SU-DHL-6 (cell line): ENCODE data around the gene CNTNAP5.

ENCODE experiments used
- H2AFZ ChIP-seq: fragments of 200-600 bp; sonication (generic); 2 replicates; pipeline ENCODE4 v1.6.1; 2014; ENCODE audit warnings: low read depth, mild to moderate bottlenecking, moderate library complexity, mixed read lengths, antibody characterized with exemption, low read length; ENCODE audit not compliant: severe bottlenecking
- H3F3A ChIP-seq: fragments of 200-600 bp; shearing (Covaris generic); 2 replicates; pipeline ENCODE4 v1.6.0; 2016; ENCODE audit warnings: antibody characterized with exemption, mild to moderate bottlenecking; ENCODE audit not compliant: insufficient read depth
- H3K27ac ChIP-seq: fragments of 200-600 bp; sonication (generic); 2 replicates; pipeline ENCODE4 v1.5.1; 2016; ENCODE audit warnings: low read depth, mild to moderate bottlenecking, low read length, moderate library complexity, mixed read lengths
- H3K27me3 ChIP-seq: fragments of 200-600 bp; sonication (generic), shearing (Covaris generic); 2 replicates; pipeline ENCODE4 v1.6.0; 2014; ENCODE audit warnings: mild to moderate bottlenecking, low read length
- H3K36me3 ChIP-seq: fragments of 200-600 bp; sonication (generic); 2 replicates; pipeline ENCODE4 v1.6.1; 2014; ENCODE audit warnings: mild to moderate bottlenecking, low read length, mixed read lengths
- H3K4me2 ChIP-seq: fragments of 300-600, 200-600 bp; shearing (Covaris generic), sonication (generic); 2 replicates; pipeline ENCODE4 v1.6.0; 2014; ENCODE audit warnings: low read length, low read depth, mild to moderate bottlenecking; ENCODE audit not compliant: poor library complexity, severe bottlenecking
- H3K4me3 ChIP-seq: fragments of 200-600 bp; sonication (generic); 2 replicates; pipeline ENCODE4 v1.5.1; 2014; ENCODE audit warnings: antibody characterized with exemption, low read length, mild to moderate bottlenecking, mixed read lengths; ENCODE audit not compliant: insufficient read depth, poor library complexity, severe bottlenecking
- H3K79me2 ChIP-seq: fragments of 200-600 bp; sonication (generic); 2 replicates; pipeline ENCODE4 v1.6.1; 2014; ENCODE audit warnings: mild to moderate bottlenecking, low read length, moderate library complexity; ENCODE audit not compliant: insufficient read depth
- H3K9ac ChIP-seq: fragments of 200-600 bp; sonication (generic); 2 replicates; pipeline ENCODE4 v1.7.0; 2014; ENCODE audit warnings: mild to moderate bottlenecking, low read length
- H3K9me2 ChIP-seq: fragments of 200-600 bp; sonication (generic); replicated peaks from 2 replicates; pipeline ENCODE4 v1.6.1; 2014; ENCODE audit warnings: low read length; ENCODE audit not compliant: insufficient read depth
- H3K9me3 ChIP-seq: fragments of 200-600 bp; sonication (generic); 2 replicates; pipeline ENCODE4 v1.6.1; 2014; ENCODE audit warnings: low read length, mixed read lengths; ENCODE audit not compliant: insufficient read depth
- H4K20me1 ChIP-seq: fragments of 200-600 bp; sonication (generic); 2 replicates; pipeline ENCODE4 v1.6.1; 2014; ENCODE audit warnings: low read depth, mild to moderate bottlenecking, antibody characterized with exemption, low read length, moderate library complexity, mixed read lengths
- CTCF ChIP-seq: fragments of 200-600 bp; sonication (generic); IDR thresholded peaks from one replicate; pipeline ENCODE4 v1.5.1; 2017; ENCODE audit warnings: antibody characterized with exemption, mild to moderate bottlenecking, low read length, moderate library complexity; ENCODE audit not compliant: insufficient read depth, poor library complexity, severe bottlenecking
- EZH2phosphoT487 ChIP-seq: fragments of 200-600 bp; sonication (generic), shearing (Covaris generic); conservative IDR thresholded peaks from 2 replicates; pipeline ENCODE4 v1.6.1; 2018; ENCODE audit warnings: mild to moderate bottlenecking, antibody characterized with exemption, low read length, moderate library complexity, mixed read lengths

The CNTNAP5 gene

GRCh38 chr2:124267794-124268193 lies 242.7 kb downstream of the CNTNAP5 start:
- H3K36me3 ChIP-seq = no peaks in the 10 kb centered on the region
- no peak overlapping the region for H3K27ac ChIP-seq
- no peak overlapping the region for H3K9ac ChIP-seq
- H4K20me1 ChIP-seq = no peaks in the 10 kb centered on the region
- H3K4me2 ChIP-seq = no peak overlapping the region
- H2AFZ ChIP-seq = no peak overlapping the region
- H3F3A ChIP-seq = no peaks in the 10 kb centered on the region
- TF ChIP-seq CTCF = no peak
- no peak for TF ChIP-seq EZH2phosphoT487
- H3K27me3 ChIP-seq = no peaks in the 10 kb centered on the region
- no peaks in the 10 kb centered on the region for H3K9me3 ChIP-seq
- H3K79me2 ChIP-seq = no peaks in the 10 kb centered on the region
- H3K4me3 ChIP-seq = no peak overlapping the region
- H3K9me2 ChIP-seq = no peaks in the 10 kb centered on the region

GRCh38 chr2:124269348-124269747 lies 244.3 kb downstream of the CNTNAP5 start:
- no peak overlapping the region for H2AFZ ChIP-seq
- H3K4me2 ChIP-seq = no peak overlapping the region
- no peaks in the 10 kb centered on the region for H3K79me2 ChIP-seq
- H3K27ac ChIP-seq = no peak overlapping the region
- no peak for TF ChIP-seq CTCF
- no peak for TF ChIP-seq EZH2phosphoT487
- H3K36me3 ChIP-seq = no peaks in the 10 kb centered on the region
- no peaks in the 10 kb centered on the region for H3F3A ChIP-seq
- no peaks in the 10 kb centered on the region for H3K27me3 ChIP-seq
- no peaks in the 10 kb centered on the region for H4K20me1 ChIP-seq
- H3K9ac ChIP-seq = no peak overlapping the region
- H3K4me3 ChIP-seq = no peak overlapping the region
- H3K9me2 ChIP-seq = no peaks in the 10 kb centered on the region
- H3K9me3 ChIP-seq = no peaks in the 10 kb centered on the region

- Histone ChIP-seq H3K36me3 (no peaks in the 10 kb centered on the region), H3K9ac (no peak overlapping the region), H3K9me3 (no peaks in the 10 kb centered on the region), H3K27me3 (no peaks in the 10 kb centered on the region), H3K27ac (no peak overlapping the region), H3F3A (no peaks in the 10 kb centered on the region), H3K79me2 (no peaks in the 10 kb centered on the region), H3K9me2 (no peaks in the 10 kb centered on the region), H4K20me1 (no peaks in the 10 kb centered on the region), H2AFZ (no peak overlapping the region), H3K4me3 (no peak overlapping the region), H3K4me2 (no peak overlapping the region)
- no peak for TF ChIP-seq CTCF
- TF ChIP-seq EZH2phosphoT487 = no peak
Measured at GRCh38 chr2:124272261-124272841, 247.3 kb downstream of the CNTNAP5 start.

DNA sequence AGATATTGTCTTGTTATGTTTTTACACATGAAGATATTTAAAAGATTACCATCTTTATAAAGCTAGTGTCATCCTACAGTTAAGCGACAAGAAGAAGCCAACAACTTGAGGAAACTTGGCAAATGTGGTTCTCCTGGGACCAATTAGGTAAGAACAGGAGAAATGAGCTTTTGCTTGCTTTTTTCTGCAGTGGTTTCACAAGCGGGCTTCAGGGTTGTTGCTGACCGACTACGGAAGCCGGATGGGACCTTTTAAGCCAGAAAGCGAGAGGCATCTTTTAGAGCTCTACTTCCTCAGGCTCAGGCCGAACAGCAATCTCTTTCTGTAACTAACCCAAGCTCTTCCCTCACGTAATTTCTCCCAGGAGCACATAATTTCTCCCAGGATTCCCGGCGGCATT lies 256.5 kb downstream of the CNTNAP5 start:
- H2AFZ ChIP-seq = no peak overlapping the region
- TF ChIP-seq EZH2phosphoT487 = no peak
- no peak for TF ChIP-seq CTCF

More for the DNA sequence above, 256.5 kb downstream of the CNTNAP5 start:
- no peak overlapping the region for H3K27ac ChIP-seq
- no peaks in the 10 kb centered on the region for H3F3A ChIP-seq
- no peaks in the 10 kb centered on the region for H3K36me3 ChIP-seq
- no peaks in the 10 kb centered on the region for H4K20me1 ChIP-seq
- H3K4me2 ChIP-seq = no peak overlapping the region
- H3K4me3 ChIP-seq = no peak overlapping the region
- H3K79me2 ChIP-seq = no peaks in the 10 kb centered on the region
- H3K9ac ChIP-seq = no peak overlapping the region
- H3K9me2 ChIP-seq = no peaks in the 10 kb centered on the region
- no peaks in the 10 kb centered on the region for H3K9me3 ChIP-seq
- H3K27me3 ChIP-seq = no peaks in the 10 kb centered on the region
